Bronchial epithelial cell (primary cell): ENCODE results near the gene PCSK5. TPM values are rescaled to one million over a fixed set of nuclear protein-coding genes. Genes with fewer than 3 reads are reported as not detected.
A peak's percentile ranks its signal among the peaks of the same experiment; 100 is the strongest.
"Not testable (repeated sequence)": the region's sequence is repeated elsewhere in the genome, so short reads cannot be mapped to it uniquely, and the experiment has no call there.

ENCODE experiments used
- DNase-seq: peaks from one replicate; pipeline ENCODE4 v3.0.0-alpha.2; 2010; ENCODE audit warnings: low read depth
- FAIRE-seq: peaks from 2 replicates; lab custom pipeline; 2011; peaks lifted over from hg19 to GRCh38; lab: Jason Lieb, UNC
- H3K27me3 ChIP-seq: 2 replicates; pipeline ENCODE4 v1.5.1; 2011; ENCODE audit warnings: low read length; ENCODE audit not compliant: control insufficient read depth, insufficient read depth
- H3K36me3 ChIP-seq: 2 replicates; pipeline ENCODE4 v1.5.1; 2011; ENCODE audit warnings: low read length; ENCODE audit not compliant: control insufficient read depth, insufficient read depth
- H3K4me3 ChIP-seq: 2 replicates; pipeline ENCODE4 v1.5.1; 2011; ENCODE audit warnings: mild to moderate bottlenecking, low read depth, low read length, control low read depth
- total RNA-seq: library from RNA; depleted of rRNA; stranded (reverse); fragments of >200 nt; gene quantifications from 2 replicates; pipeline ENCODE4 v1.2.1, GENCODE V29; 2014
- TF ChIP-seq, protein P1 (sequence below): IDR thresholded peaks from 2 replicates; pipeline ENCODE4 v1.5.1; 2011; ENCODE audit warnings: mild to moderate bottlenecking, moderate library complexity, low read length, control low read depth, inconsistent platforms; ENCODE audit not compliant: insufficient read depth, severe bottlenecking

PCSK5 gene
- total RNA-seq, 1 donor from 2014 or later, result 4.2 TPM

- FAIRE-seq (no peak), DNase-seq (no peak)
- H3K27me3 ChIP-seq, result no peaks in the 10 kb centered on the region
- H3K36me3 ChIP-seq, result no peaks in the 10 kb centered on the region
- H3K4me3 ChIP-seq, result no peak overlapping the region
- TF ChIP-seq, protein P1, sequence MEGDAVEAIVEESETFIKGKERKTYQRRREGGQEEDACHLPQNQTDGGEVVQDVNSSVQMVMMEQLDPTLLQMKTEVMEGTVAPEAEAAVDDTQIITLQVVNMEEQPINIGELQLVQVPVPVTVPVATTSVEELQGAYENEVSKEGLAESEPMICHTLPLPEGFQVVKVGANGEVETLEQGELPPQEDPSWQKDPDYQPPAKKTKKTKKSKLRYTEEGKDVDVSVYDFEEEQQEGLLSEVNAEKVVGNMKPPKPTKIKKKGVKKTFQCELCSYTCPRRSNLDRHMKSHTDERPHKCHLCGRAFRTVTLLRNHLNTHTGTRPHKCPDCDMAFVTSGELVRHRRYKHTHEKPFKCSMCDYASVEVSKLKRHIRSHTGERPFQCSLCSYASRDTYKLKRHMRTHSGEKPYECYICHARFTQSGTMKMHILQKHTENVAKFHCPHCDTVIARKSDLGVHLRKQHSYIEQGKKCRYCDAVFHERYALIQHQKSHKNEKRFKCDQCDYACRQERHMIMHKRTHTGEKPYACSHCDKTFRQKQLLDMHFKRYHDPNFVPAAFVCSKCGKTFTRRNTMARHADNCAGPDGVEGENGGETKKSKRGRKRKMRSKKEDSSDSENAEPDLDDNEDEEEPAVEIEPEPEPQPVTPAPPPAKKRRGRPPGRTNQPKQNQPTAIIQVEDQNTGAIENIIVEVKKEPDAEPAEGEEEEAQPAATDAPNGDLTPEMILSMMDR, result no peak
Observed at GRCh38 chr9:76310991-76311390, 420.5 kb downstream of the PCSK5 start.

DNA sequence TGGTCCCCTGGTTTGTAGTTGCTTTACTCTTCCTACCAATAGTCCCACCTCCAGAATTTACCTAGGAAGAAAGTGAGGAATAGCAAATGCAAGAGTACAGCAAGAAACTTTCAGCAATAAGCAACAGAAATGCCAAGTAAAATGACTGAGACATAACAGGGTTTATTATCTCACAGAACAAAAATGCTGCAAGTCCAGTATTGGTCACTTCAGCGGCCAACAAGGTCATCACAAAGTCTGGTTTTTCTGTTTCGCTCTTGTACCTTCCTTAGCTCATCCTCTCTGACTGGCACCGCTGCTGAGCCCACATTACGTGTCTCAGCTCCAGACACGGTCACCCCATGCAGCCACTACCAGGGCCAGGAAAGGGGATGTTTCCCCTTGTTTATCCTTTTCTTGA lies 421.1 kb downstream of the PCSK5 start:
- DNase-seq, result no peak
- TF ChIP-seq, protein P1, result no peak
- no peak for FAIRE-seq

GRCh38 chr9:76313771-76314170 lies 423.3 kb downstream of the PCSK5 start:
- Histone ChIP-seq H3K4me3 (no peak overlapping the region), H3K27me3 (no peaks in the 10 kb centered on the region), H3K36me3 (no peaks in the 10 kb centered on the region)
- FAIRE-seq (no peak), DNase-seq (no peak)
- TF ChIP-seq, protein P1, result no peak

More for the DNA sequence above, 421.1 kb downstream of the PCSK5 start:
- H3K36me3 ChIP-seq, result no peaks in the 10 kb centered on the region
- H3K27me3 ChIP-seq, result no peaks in the 10 kb centered on the region
- H3K4me3 ChIP-seq, result no peak overlapping the region

GRCh38 chr9:76314321-76314720 lies 423.8 kb downstream of the PCSK5 start:
- Histone ChIP-seq H3K27me3 (no peaks in the 10 kb centered on the region), H3K4me3 (no peak overlapping the region), H3K36me3 (no peaks in the 10 kb centered on the region)
- TF ChIP-seq, protein P1, result no peak
- DNase-seq, result no peak
- FAIRE-seq, result no peak

DNA sequence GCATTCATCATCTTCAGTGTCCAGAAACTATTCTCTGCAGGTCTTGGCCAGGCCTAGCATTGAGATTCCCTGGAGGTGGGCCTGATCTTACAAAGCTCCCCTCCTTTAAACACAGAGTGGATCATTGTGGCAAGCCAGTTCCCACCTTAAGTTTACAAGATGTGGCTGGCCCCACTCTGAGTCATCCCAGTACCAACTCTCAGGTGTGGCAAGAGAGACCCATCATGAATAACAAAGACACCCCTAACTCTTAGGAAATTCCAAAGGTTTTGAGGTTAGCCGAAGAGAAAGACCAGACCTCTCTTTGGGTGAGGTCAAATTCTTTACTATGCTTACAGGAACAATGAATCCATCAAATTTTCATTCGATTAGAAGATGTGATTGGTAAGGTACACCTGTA lies 425.6 kb downstream of the PCSK5 start:
- TF ChIP-seq, protein P1, result no peak
- Histone ChIP-seq H3K4me3 (no peak overlapping the region), H3K27me3 (no peaks in the 10 kb centered on the region), H3K36me3 (no peaks in the 10 kb centered on the region)
- FAIRE-seq (no peak), DNase-seq (peak; percentile 33)

GRCh38 chr9:76319466-76319865 lies 429.0 kb downstream of the PCSK5 start:
- DNase-seq, H3K36me3 ChIP-seq, H3K27me3 ChIP-seq, FAIRE-seq, H3K4me3 ChIP-seq: not testable (repeated sequence)
